ENCODE measurements around the gene TRIM38.

Gene TRIM38

DNA sequence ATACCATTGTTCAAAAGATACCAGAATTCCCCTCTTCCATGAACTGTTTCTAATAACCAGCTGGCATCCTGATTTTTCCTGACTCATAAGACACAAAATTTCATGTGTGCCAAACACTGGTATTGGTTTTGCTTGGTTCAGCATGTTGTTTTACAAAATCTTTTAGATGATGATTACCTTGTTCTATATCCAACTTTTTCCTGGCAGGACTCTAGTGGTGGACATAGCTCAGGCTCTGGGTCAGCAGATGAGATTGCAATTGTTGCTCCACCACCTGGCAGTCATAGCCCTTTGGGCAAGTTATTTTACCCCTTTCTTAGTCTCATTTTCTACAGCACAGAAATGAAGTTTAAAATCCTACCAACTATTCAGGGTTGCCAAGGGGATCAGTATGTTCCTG, 6.2 kb downstream of the TRIM38 start:
- H3K4me1 ChIP-seq (ENCODE audit: control insufficient read depth, insufficient read depth, low read length): no peaks in the 10 kb centered on the region
- no peaks in the 10 kb centered on the region for H3K9me3 ChIP-seq (ENCODE audit: control insufficient read depth, low read length)
- H3K36me3 ChIP-seq (ENCODE audit: control insufficient read depth, insufficient read depth, low read length): no peaks in the 10 kb centered on the region
- no peak overlapping the region for H3K27ac ChIP-seq (ENCODE audit: insufficient read depth, low read depth, low read length, poor library complexity, severe bottlenecking)
- H3K4me3 ChIP-seq (ENCODE audit: insufficient read depth, low read depth, low read length): no peak overlapping the region
- no peaks in the 10 kb centered on the region for H3K27me3 ChIP-seq (ENCODE audit: control insufficient read depth, insufficient read depth, low read length, poor library complexity, severe bottlenecking)

DNA sequence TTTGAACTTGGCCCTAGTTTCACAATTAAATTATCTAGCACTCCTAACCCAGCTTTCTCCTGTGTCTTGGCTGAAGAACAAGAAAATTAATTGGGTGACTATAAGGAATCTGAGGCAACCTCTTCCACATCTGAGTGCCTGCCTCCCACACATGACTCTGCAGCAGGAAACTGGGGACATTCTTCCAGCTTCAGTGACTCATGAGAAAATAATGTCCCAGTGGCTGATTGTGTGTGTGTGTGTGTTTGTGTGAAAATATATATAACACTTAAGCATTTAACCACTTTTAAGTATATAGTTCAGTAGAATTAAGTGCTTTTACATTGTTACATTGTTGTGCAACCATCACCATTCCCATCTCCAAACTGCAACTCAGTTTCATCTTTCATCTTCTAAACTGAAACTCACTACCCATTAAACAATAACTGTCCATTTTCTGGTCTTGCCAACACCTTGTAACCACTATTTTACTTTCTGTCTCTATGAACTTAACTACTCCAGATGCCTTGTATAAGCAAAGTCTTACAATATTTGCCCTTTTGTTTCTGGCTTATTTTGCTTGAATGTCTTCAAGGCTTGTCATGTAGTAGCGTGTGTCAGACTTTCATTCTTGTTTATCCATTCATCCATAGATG, 8.7 kb downstream of the TRIM38 start:
- H3K36me3 ChIP-seq (ENCODE audit: control insufficient read depth, insufficient read depth, low read length): no peaks in the 10 kb centered on the region

DNA sequence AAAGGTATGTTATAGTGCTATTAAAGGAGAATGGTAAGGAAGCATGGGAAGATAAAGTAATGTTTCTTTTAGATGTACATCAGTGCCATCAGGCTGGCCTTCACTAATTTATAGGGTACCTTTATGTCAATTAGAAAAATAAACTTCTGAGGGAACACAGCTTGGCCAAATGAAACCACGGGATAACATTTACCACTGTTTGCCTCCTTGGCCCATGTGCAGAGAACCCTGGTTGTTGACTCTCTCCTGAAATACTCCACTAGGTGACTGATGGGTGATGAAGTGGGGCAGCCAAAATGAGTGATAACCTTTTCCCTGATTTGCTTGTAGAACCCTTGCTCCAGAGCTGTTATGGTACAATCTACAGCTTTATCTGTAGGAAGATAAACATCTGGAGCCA, 9.5 kb downstream of the TRIM38 start:
- no peak overlapping the region for H3K27ac ChIP-seq (ENCODE audit: insufficient read depth, low read depth, low read length, poor library complexity, severe bottlenecking)
- H3K4me3 ChIP-seq (ENCODE audit: insufficient read depth, low read depth, low read length): no peak overlapping the region

More for the DNA sequence above, 8.7 kb downstream of the TRIM38 start:
- 88 to 100% methylated on average over 1 of the region's 1 CpG for WGBS, 2 experiments
- Histone ChIP-seq H3K9me3 (ENCODE audit: control insufficient read depth, low read length) (no peaks in the 10 kb centered on the region), H3K27ac (ENCODE audit: insufficient read depth, low read depth, low read length, poor library complexity, severe bottlenecking) (no peak overlapping the region), H3K4me1 (ENCODE audit: control insufficient read depth, insufficient read depth, low read length) (no peaks in the 10 kb centered on the region), H3K4me3 (ENCODE audit: insufficient read depth, low read depth, low read length) (no peak overlapping the region), H3K27me3 (ENCODE audit: control insufficient read depth, insufficient read depth, low read length, poor library complexity, severe bottlenecking) (no peaks in the 10 kb centered on the region)

DNA sequence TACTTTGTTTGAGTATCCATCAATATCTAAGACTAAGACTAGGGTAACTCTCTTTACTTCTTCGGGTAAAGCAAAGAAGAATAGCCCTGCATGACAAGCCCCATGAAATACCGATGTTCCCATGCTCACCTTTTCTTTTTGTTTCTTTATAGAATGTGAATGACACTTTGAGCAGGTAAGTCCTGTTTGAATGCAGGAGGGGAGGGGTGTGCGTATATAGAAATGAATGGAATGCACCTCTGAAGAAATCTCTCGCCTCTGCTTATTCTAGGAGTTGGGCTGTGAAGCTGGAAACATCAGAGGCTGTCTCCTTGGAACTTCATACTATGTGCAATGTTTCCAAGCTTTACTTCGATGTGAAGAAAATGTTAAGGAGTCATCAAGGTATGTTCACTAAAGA, 10.3 kb downstream of the TRIM38 start:
- H3K27me3 ChIP-seq (ENCODE audit: control insufficient read depth, insufficient read depth, low read length, poor library complexity, severe bottlenecking): no peaks in the 10 kb centered on the region
- no peaks in the 10 kb centered on the region for H3K36me3 ChIP-seq (ENCODE audit: control insufficient read depth, insufficient read depth, low read length)
- no peaks in the 10 kb centered on the region for H3K9me3 ChIP-seq (ENCODE audit: control insufficient read depth, low read length)
- no peak overlapping the region for H3K4me3 ChIP-seq (ENCODE audit: insufficient read depth, low read depth, low read length)
- no peak overlapping the region for H3K27ac ChIP-seq (ENCODE audit: insufficient read depth, low read depth, low read length, poor library complexity, severe bottlenecking)
- H3K4me1 ChIP-seq (ENCODE audit: control insufficient read depth, insufficient read depth, low read length): no peaks in the 10 kb centered on the region
- WGBS, 2 experiments: 93% methylated on average over 5 of the region's 5 CpGs

More for the DNA sequence above, 9.5 kb downstream of the TRIM38 start:
- Histone ChIP-seq H3K27me3 (ENCODE audit: control insufficient read depth, insufficient read depth, low read length, poor library complexity, severe bottlenecking) (no peaks in the 10 kb centered on the region), H3K36me3 (ENCODE audit: control insufficient read depth, insufficient read depth, low read length) (no peaks in the 10 kb centered on the region), H3K9me3 (ENCODE audit: control insufficient read depth, low read length) (no peaks in the 10 kb centered on the region), H3K4me1 (ENCODE audit: control insufficient read depth, insufficient read depth, low read length) (no peaks in the 10 kb centered on the region)
- WGBS, 2 experiments: 97 to 100% methylated on average over 1 of the region's 1 CpG

DNA sequence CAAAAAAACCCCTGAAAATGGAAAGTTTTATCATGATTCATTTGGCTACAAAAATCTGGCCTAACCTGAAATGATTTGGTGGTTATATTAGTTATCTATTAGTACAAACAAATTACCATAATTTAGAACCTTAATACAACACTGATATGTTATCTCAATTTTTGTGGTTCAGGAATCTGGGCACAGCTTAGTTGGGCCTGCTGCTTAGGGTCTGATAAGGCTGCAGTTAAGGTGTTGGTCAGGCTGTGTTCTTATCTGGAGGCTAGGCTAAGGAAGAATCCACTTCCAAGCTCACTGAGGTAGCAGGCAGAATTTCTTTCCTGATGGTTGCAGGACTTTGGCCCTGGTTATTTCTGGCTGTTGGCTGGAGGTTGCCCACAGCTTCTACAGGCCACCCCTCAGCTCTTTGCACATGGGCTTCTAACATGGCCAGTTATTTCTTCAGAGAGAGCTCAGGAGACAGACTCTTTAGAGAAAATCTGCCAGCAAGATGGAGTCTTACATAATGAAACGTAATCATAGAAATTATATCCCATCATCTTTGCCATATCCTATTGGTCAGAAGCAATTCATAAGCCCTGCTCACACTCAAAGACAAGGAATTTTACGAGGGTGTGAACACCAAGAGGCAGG, 11.4 kb downstream of the TRIM38 start:
- Histone ChIP-seq H3K4me1 (ENCODE audit: control insufficient read depth, insufficient read depth, low read length) (no peaks in the 10 kb centered on the region), H3K36me3 (ENCODE audit: control insufficient read depth, insufficient read depth, low read length) (no peaks in the 10 kb centered on the region), H3K4me3 (ENCODE audit: insufficient read depth, low read depth, low read length) (no peak overlapping the region), H3K27ac (ENCODE audit: insufficient read depth, low read depth, low read length, poor library complexity, severe bottlenecking) (no peak overlapping the region), H3K9me3 (ENCODE audit: control insufficient read depth, low read length) (no peaks in the 10 kb centered on the region), H3K27me3 (ENCODE audit: control insufficient read depth, insufficient read depth, low read length, poor library complexity, severe bottlenecking) (no peaks in the 10 kb centered on the region)
- 92 to 98% methylated on average over 2 of the region's 2 CpGs for WGBS, 2 experiments

DNA sequence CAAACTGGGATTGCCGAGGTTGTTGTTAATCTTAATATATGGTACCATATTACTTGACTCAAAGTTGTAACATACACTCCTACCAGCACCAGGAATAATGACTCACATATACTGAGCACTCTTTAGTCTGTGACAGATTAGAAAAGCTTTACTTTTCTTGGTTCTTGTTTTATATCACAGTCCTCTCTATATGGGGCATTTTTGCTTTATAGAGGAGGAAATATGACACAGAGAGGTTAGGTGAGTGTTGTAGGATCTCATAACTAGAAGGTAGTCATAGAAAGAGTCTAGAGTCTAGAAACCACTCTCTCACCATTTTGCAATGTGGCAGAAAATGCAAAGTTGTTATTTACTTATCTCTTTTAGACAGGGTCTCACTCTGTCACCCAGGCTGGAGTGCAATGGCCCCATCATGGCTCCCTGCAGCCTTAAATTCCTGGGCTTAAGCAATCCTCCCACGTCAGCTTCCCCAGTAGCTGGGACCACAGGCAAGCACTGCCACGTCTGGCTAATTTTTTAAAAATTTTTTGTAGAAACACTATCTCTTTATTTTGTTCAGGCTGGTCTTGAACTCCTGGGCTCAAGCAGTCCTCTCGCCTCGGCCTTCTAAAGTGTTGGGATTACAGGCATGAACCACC, 13.4 kb downstream of the TRIM38 start:
- Histone ChIP-seq H3K36me3 (ENCODE audit: control insufficient read depth, insufficient read depth, low read length) (no peaks in the 10 kb centered on the region), H3K9me3 (ENCODE audit: control insufficient read depth, low read length) (no peaks in the 10 kb centered on the region), H3K4me3 (ENCODE audit: insufficient read depth, low read depth, low read length) (no peak overlapping the region), H3K27ac (ENCODE audit: insufficient read depth, low read depth, low read length, poor library complexity, severe bottlenecking) (no peak overlapping the region), H3K27me3 (ENCODE audit: control insufficient read depth, insufficient read depth, low read length, poor library complexity, severe bottlenecking) (no peaks in the 10 kb centered on the region), H3K4me1 (ENCODE audit: control insufficient read depth, insufficient read depth, low read length) (no peaks in the 10 kb centered on the region)
- WGBS, 2 experiments: 89 to 93% methylated on average over 5 of the region's 5 CpGs

DNA sequence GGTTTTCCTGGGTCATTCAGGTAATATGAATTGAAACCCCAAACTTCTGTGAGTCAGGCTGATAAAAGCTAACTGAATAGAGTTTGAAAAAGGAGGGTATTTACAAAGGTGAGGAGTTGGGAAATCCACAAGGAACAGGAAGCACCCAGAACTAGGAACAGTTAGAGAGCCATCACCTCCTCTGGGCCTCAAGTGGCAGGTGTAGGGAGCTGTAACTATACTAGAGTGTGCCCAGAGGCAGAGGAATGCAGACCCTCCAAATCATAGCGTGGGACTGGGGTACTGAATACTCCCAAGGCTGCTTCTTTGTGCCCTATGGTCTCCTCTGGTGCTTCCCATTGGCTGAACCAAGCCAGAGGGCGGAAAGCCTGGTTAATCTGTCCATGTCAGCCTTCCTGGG, 18.3 kb downstream of the TRIM38 start:
- Histone ChIP-seq H3K27ac (ENCODE audit: insufficient read depth, low read depth, low read length, poor library complexity, severe bottlenecking) (no peak overlapping the region), H3K27me3 (ENCODE audit: control insufficient read depth, insufficient read depth, low read length, poor library complexity, severe bottlenecking) (no peaks in the 10 kb centered on the region), H3K4me1 (ENCODE audit: control insufficient read depth, insufficient read depth, low read length) (no peaks in the 10 kb centered on the region), H3K36me3 (ENCODE audit: control insufficient read depth, insufficient read depth, low read length) (no peaks in the 10 kb centered on the region), H3K9me3 (ENCODE audit: control insufficient read depth, low read length) (no peaks in the 10 kb centered on the region), H3K4me3 (ENCODE audit: insufficient read depth, low read depth, low read length) (no peak overlapping the region)
- 83 to 87% methylated on average over 2 of the region's 2 CpGs for WGBS, 2 experiments

DNA sequence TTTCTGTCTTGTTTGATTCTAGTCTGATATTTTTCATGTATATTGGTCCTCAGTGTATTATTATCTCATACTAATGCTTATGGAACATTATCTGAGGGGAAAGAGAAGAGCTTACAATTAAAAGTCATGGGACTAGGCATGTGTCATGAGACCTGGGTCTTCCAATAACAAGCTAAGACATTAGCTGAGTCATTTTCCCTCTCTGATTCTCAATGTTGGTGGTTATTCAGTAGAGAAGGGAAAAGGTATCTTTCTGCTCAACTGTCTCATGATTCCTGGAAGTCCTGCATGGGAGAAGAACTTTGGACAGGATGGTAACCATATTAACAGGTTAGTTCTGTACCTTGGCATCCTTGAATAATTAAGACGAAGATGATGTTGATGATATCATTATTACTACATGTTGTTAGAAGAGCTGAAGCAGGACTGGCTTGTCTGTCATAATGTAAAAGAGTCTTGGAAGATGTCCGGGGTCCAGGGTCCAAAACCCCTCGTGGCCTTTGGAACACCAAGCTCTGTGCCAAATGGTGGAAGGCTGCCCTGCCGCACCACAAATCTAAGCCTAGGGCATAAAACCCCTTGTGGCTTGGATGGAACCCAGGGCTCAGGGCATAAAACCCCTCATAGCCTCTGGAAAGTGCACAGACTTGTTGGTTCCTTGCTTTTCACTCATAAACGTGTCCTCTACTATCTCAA, 19.1 kb downstream of the TRIM38 start:
- H3K4me3 ChIP-seq (ENCODE audit: insufficient read depth, low read depth, low read length): no peak overlapping the region
- H3K36me3 ChIP-seq (ENCODE audit: control insufficient read depth, insufficient read depth, low read length): no peaks in the 10 kb centered on the region
- H3K27me3 ChIP-seq (ENCODE audit: control insufficient read depth, insufficient read depth, low read length, poor library complexity, severe bottlenecking): no peaks in the 10 kb centered on the region
- H3K9me3 ChIP-seq (ENCODE audit: control insufficient read depth, low read length): no peaks in the 10 kb centered on the region
- no peak overlapping the region for H3K27ac ChIP-seq (ENCODE audit: insufficient read depth, low read depth, low read length, poor library complexity, severe bottlenecking)
- H3K4me1 ChIP-seq (ENCODE audit: control insufficient read depth, insufficient read depth, low read length): no peaks in the 10 kb centered on the region
- WGBS, 2 experiments: 96% methylated on average over 5 of the region's 5 CpGs

DNA sequence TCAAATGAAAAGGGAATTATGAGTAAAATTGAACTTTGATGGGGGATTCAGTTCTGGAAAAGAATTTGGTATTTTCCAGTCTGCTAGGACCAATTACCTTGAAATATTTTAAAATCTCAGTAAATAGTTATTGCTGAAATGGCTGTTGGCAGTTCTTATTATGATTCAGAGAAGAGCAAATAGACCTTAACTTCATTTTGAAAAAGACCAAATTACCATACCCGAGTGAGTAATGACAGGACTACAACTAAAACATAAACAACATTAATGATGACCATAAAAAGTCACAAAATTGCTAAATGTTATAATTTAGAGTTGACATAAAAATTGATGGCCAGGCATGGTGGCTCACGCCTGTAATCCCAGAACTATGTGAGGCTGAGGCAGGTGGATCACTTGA, 21.7 kb downstream of the TRIM38 start:
- Histone ChIP-seq H3K27me3 (ENCODE audit: control insufficient read depth, insufficient read depth, low read length, poor library complexity, severe bottlenecking) (no peaks in the 10 kb centered on the region), H3K27ac (ENCODE audit: insufficient read depth, low read depth, low read length, poor library complexity, severe bottlenecking) (no peak overlapping the region), H3K4me1 (ENCODE audit: control insufficient read depth, insufficient read depth, low read length) (no peaks in the 10 kb centered on the region), H3K36me3 (ENCODE audit: control insufficient read depth, insufficient read depth, low read length) (no peaks in the 10 kb centered on the region), H3K9me3 (ENCODE audit: control insufficient read depth, low read length) (no peaks in the 10 kb centered on the region), H3K4me3 (ENCODE audit: insufficient read depth, low read depth, low read length) (no peak overlapping the region)
- 95 to 98% methylated on average over 1 of the region's 2 CpGs for WGBS, 2 experiments

DNA sequence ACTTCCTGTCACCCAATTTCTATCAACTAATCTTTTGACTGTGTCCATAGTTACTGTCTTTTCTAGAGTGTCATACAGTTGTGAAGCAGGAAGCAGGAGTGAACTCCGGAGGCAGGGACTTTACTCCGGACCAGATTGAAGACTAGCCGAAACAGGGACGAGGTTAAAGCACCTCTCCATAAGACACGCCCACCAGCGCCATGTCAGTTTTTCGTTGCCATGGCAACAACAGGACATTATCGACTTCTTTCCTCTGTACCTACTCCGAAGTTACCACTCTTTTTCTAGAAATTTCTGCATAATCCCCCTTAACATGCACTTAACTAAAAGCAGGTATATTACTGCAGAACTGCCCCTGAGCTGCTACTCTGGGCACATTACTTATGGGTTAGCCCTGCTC, 25.2 kb downstream of the TRIM38 start:
- Histone ChIP-seq H3K36me3 (ENCODE audit: control insufficient read depth, insufficient read depth, low read length) (no peaks in the 10 kb centered on the region), H3K27ac (ENCODE audit: insufficient read depth, low read depth, low read length, poor library complexity, severe bottlenecking) (no peak overlapping the region), H3K27me3 (ENCODE audit: control insufficient read depth, insufficient read depth, low read length, poor library complexity, severe bottlenecking) (no peaks in the 10 kb centered on the region), H3K4me3 (ENCODE audit: insufficient read depth, low read depth, low read length) (no peak overlapping the region), H3K9me3 (ENCODE audit: control insufficient read depth, low read length) (no peaks in the 10 kb centered on the region), H3K4me1 (ENCODE audit: control insufficient read depth, insufficient read depth, low read length) (no peaks in the 10 kb centered on the region)
- 87 to 88% methylated on average over 9 of the region's 9 CpGs for WGBS, 2 experiments

All from ectodermal cell (in vitro differentiated cells).